Tibial nerve (tissue), 4 donors: Measurements from ENCODE around the gene ADCY10.

Experiments
- EP300 ChIP-seq, 2 donors: sonication (generic); formaldehyde crosslinking; IDR thresholded peaks; one replicate each; pipeline ENCODE4 v1.6.1; 2017; ENCODE audit warnings: antibody characterized with exemption in 2 of 2, mild to moderate bottlenecking in 1 of 2
- TF ChIP-seq, protein P1 (sequence below), 5 experiments: fragments of 200-600 bp in 3 of 5; fragments of 450-650 bp in 2 of 5; sonication (generic) in 3 of 5; IDR thresholded peaks; one replicate each; pipeline ENCODE4 v1.5.1; 2016 to 2019; ENCODE audit warnings: antibody characterized with exemption in 5 of 5, mild to moderate bottlenecking in 3 of 5, moderate library complexity in 2 of 5

DNA sequence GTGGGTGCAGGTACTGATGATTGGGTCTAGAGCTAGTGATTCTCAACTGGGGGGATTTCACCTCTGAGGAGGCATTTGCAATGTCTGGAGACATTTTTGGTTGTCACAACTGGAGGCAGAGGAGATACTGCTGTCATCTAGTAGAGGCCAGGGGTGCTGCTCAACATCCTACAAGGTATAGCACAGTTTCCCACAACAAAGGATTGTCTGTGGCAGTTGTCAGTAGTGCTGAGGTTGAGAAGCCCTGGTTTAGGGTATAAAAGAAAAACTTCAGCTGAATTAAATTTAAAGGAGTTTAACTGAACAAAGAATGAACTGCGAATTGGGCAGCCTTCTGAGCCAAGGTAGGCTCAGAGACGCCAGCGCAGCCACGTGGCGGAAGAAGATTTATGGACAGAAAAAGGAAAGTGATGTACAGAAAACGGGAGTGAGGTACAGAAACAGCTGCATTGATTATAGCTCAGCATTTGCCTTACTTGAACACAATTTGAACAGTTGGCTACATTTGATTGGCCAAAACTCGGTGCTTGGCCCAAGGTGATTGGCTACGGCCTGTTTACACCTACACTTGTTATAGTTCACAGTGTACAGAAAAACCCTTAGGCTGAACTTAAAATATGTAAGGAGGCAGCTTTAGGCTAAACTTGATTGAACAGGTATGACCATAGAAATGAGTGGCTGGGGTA is 151.7 kb downstream of the ADCY10 start:
- TF ChIP-seq, protein P1, sequence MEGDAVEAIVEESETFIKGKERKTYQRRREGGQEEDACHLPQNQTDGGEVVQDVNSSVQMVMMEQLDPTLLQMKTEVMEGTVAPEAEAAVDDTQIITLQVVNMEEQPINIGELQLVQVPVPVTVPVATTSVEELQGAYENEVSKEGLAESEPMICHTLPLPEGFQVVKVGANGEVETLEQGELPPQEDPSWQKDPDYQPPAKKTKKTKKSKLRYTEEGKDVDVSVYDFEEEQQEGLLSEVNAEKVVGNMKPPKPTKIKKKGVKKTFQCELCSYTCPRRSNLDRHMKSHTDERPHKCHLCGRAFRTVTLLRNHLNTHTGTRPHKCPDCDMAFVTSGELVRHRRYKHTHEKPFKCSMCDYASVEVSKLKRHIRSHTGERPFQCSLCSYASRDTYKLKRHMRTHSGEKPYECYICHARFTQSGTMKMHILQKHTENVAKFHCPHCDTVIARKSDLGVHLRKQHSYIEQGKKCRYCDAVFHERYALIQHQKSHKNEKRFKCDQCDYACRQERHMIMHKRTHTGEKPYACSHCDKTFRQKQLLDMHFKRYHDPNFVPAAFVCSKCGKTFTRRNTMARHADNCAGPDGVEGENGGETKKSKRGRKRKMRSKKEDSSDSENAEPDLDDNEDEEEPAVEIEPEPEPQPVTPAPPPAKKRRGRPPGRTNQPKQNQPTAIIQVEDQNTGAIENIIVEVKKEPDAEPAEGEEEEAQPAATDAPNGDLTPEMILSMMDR (IDR thresholded peaks at IDR 0.05) = no peak
- no peak for TF ChIP-seq EP300 (IDR thresholded peaks at IDR 0.05)
